Hematopoietic multipotent progenitor cell treated with erythropoietin and hydrocortisone succinate and interleukin-3 and kit ligand, for 15 days (in vitro differentiated cells): ENCODE measurements around the gene GNS.
"Not testable (repeated sequence)": the region's sequence is repeated elsewhere in the genome, so short reads cannot be mapped to it uniquely, and the experiment has no call there.

ENCODE experiments used
- DNase-seq: peaks from one replicate; pipeline ENCODE4 v3.0.0-alpha.2; 2015; ENCODE audit warnings: low spot score

Gene GNS

GRCh38 chr12:64779354-64779974 lies 20.3 kb upstream of the GNS start:
- DNase-seq: no peak

GRCh38 chr12:64775147-64775736 lies 16.0 kb upstream of the GNS start:
- DNase-seq: not testable (repeated sequence)

GRCh38 chr12:64773386-64773785 lies 14.2 kb upstream of the GNS start:
- no peak for DNase-seq

- no peak for DNase-seq
Observed at GRCh38 chr12:64767495-64767894, 8.3 kb upstream of the GNS start.

GRCh38 chr12:64760808-64761573 lies 1.8 kb upstream of the GNS start:
- no peak for DNase-seq

GRCh38 chr12:64757771-64758170 lies 1.4 kb downstream of the GNS start:
- DNase-seq: no peak

- DNase-seq: no peak
Observed at GRCh38 chr12:64756376-64756775, 2.8 kb downstream of the GNS start.

GRCh38 chr12:64753427-64753826 lies 5.8 kb downstream of the GNS start:
- no peak for DNase-seq

GRCh38 chr12:64752833-64753238 lies 6.4 kb downstream of the GNS start:
- no peak for DNase-seq

- no peak for DNase-seq
Observed at GRCh38 chr12:64752032-64752431, 7.2 kb downstream of the GNS start.

- no peak for DNase-seq
Observed at GRCh38 chr12:64749461-64750200, 9.6 kb downstream of the GNS start.

- no peak for DNase-seq
Observed at GRCh38 chr12:64747695-64748094, 11.5 kb downstream of the GNS start.

- DNase-seq: no peak
Observed at GRCh38 chr12:64746663-64747062, 12.5 kb downstream of the GNS start.

- DNase-seq: no peak
Observed at GRCh38 chr12:64745980-64746379, 13.2 kb downstream of the GNS start.

GRCh38 chr12:64745259-64745807 lies 13.9 kb downstream of the GNS start:
- no peak for DNase-seq

- no peak for DNase-seq
Observed at GRCh38 chr12:64744422-64745258, 14.6 kb downstream of the GNS start.

- no peak for DNase-seq
Observed at GRCh38 chr12:64743206-64743605, 16.0 kb downstream of the GNS start.

GRCh38 chr12:64742416-64742815 lies 16.8 kb downstream of the GNS start:
- DNase-seq: no peak

GRCh38 chr12:64740646-64741045 lies 18.6 kb downstream of the GNS start:
- DNase-seq: no peak

GRCh38 chr12:64739778-64740177 lies 19.4 kb downstream of the GNS start:
- DNase-seq: no peak

- no peak for DNase-seq
Observed at GRCh38 chr12:64737539-64737938, 21.7 kb downstream of the GNS start.

- DNase-seq: no peak
Observed at GRCh38 chr12:64736771-64737170, 22.4 kb downstream of the GNS start.
